OCI-LY7 (cell line): ENCODE results near the gene IL1RAPL1. TPM values are rescaled to one million over a fixed set of nuclear protein-coding genes. Genes with fewer than 3 reads are reported as not detected.

ENCODE experiments used
- BruUV-seq: library from RNA; stranded (reverse); fragments of 400-500 nt; replicated peaks from 2 replicates; lab custom pipeline; 2021; lab: Mats Ljungman, UMichigan
- CTCF ChIA-PET: fragments of 300-600 bp; sonication (Branson Sonifier 250); formaldehyde crosslinking; loops from one replicate; lab custom pipeline; 2022; ENCODE audit warnings: antibody characterized with exemption; ENCODE audit not compliant: unreplicated experiment; lab: Charles Lee
- POLR2A ChIA-PET: fragments of 300-600 bp; sonication (Branson Sonifier 250); formaldehyde crosslinking; loops from one replicate; lab custom pipeline; 2022; ENCODE audit warnings: antibody characterized with exemption; lab: Charles Lee
- DNase-seq: peaks from one replicate; pipeline ENCODE4 v3.0.0-alpha.2; 2015; ENCODE audit warnings: low spot score
- H2AFZ ChIP-seq: fragments of 200-600 bp; sonication (generic), shearing (Covaris generic); 2 replicates; pipeline ENCODE4 v1.6.1; 2014; ENCODE audit warnings: mild to moderate bottlenecking, antibody characterized with exemption, low read length, moderate library complexity
- H3K27ac ChIP-seq: fragments of 200-600 bp; sonication (generic); 2 replicates; pipeline ENCODE4 v1.5.1; 2014; ENCODE audit warnings: mixed run types, low read depth, mild to moderate bottlenecking, moderate library complexity, low read length, inconsistent platforms; ENCODE audit not compliant: poor library complexity, severe bottlenecking
- H3K36me3 ChIP-seq: fragments of 200-600 bp; sonication (generic); 2 replicates; pipeline ENCODE4 v1.6.1; 2014; ENCODE audit warnings: mild to moderate bottlenecking, antibody characterized with exemption, low read length, moderate library complexity, mixed read lengths; ENCODE audit not compliant: insufficient read depth
- H3K4me1 ChIP-seq: fragments of 200-600 bp; sonication (generic); 2 replicates; pipeline ENCODE4 v1.5.1; 2014; ENCODE audit warnings: mild to moderate bottlenecking, low read length; ENCODE audit not compliant: insufficient read depth, poor library complexity, severe bottlenecking
- H3K4me2 ChIP-seq: fragments of 200-600 bp; sonication (generic); 2 replicates; pipeline ENCODE4 v1.6.1; 2014; ENCODE audit warnings: mild to moderate bottlenecking, low read length
- H3K4me3 ChIP-seq: fragments of 200-600 bp; sonication (generic); 2 replicates; pipeline ENCODE4 v1.5.1; 2014; ENCODE audit warnings: mild to moderate bottlenecking, low read depth, low read length; ENCODE audit not compliant: poor library complexity, severe bottlenecking
- H3K79me2 ChIP-seq: fragments of 200-600 bp; sonication (generic); 2 replicates; pipeline ENCODE4 v1.6.1; 2016; ENCODE audit warnings: low read depth, mild to moderate bottlenecking, low read length, moderate library complexity, mixed read lengths; ENCODE audit not compliant: insufficient read depth
- H3K9me2 ChIP-seq: fragments of 200-600 bp; sonication (generic); 2 replicates; pipeline ENCODE4 v1.6.1; 2016; ENCODE audit warnings: mild to moderate bottlenecking, low read length, mixed read lengths; ENCODE audit not compliant: insufficient read depth
- H3K9me3 ChIP-seq: fragments of 200-600 bp; sonication (generic); 2 replicates; pipeline ENCODE4 v1.6.1; 2014; ENCODE audit warnings: mild to moderate bottlenecking, mixed run types, low read length, mixed read lengths
- H4K20me1 ChIP-seq: fragments of 200-600 bp; sonication (generic); 2 replicates; pipeline ENCODE4 v1.6.1; 2014; ENCODE audit warnings: mild to moderate bottlenecking, antibody characterized with exemption, low read length, moderate library complexity, mixed read lengths; ENCODE audit not compliant: insufficient read depth
- CTCF ChIP-seq: fragments of 200-600 bp; sonication (generic); conservative IDR thresholded peaks from 2 replicates; pipeline ENCODE4 v1.5.1; 2014; ENCODE audit warnings: mild to moderate bottlenecking, antibody characterized with exemption, low read length, moderate library complexity, mixed read lengths
- EZH2phosphoT487 ChIP-seq: fragments of 200-600 bp; sonication (generic); IDR thresholded peaks from 2 replicates; pipeline ENCODE4 v1.6.1; 2018; ENCODE audit warnings: low read depth, borderline replicate concordance, mild to moderate bottlenecking, mixed run types, antibody characterized with exemption, low read length, moderate library complexity, mixed read lengths
- intact Hi-C: fragments of 100-400 bp; cut with micrococcal nuclease; formaldehyde crosslinking; loops from one replicate; pipeline ENCODE4 v1.10.0; 2022; ENCODE audit not compliant: unreplicated experiment
- total RNA-seq, 2 experiments: library from RNA; depleted of rRNA in 1 of 2; stranded (reverse); fragments of >200 nt in 1 of 2; shearing (Covaris generic) in 1 of 2; gene quantifications; 2 replicates each; pipeline ENCODE4 v1.2.3, GENCODE V29; 2014 to 2022

Gene IL1RAPL1
- total RNA-seq, 2 experiments from 2014 or later, result not detected

GRCh38 chrX:29130905-29131304 is 543.7 kb downstream of the IL1RAPL1 start:
- Histone ChIP-seq H3K27ac (no peak overlapping the region), H3K4me2 (no peak overlapping the region), H4K20me1 (no peaks in the 10 kb centered on the region), H3K9me2 (no peaks in the 10 kb centered on the region), H3K4me1 (no peaks in the 10 kb centered on the region), H3K9me3 (no peaks in the 10 kb centered on the region), H3K79me2 (no peaks in the 10 kb centered on the region), H3K36me3 (no peaks in the 10 kb centered on the region), H3K4me3 (no peak overlapping the region), H2AFZ (no peak overlapping the region)
- intact Hi-C loops, result no loop called here
- TF ChIP-seq EZH2phosphoT487, result no peak
- TF ChIP-seq CTCF, result no peak
- ChIA-PET CTCF (no interaction called here), POLR2A (no interaction called here)
- DNase-seq, result no peak
- BruUV-seq, result no TSS peak

- TF ChIP-seq EZH2phosphoT487 (no peak), CTCF (no peak)
- Histone ChIP-seq H3K4me3 (no peak overlapping the region), H4K20me1 (no peaks in the 10 kb centered on the region), H3K9me3 (no peaks in the 10 kb centered on the region), H3K27ac (no peak overlapping the region), H3K36me3 (no peaks in the 10 kb centered on the region), H2AFZ (no peak overlapping the region), H3K4me2 (no peak overlapping the region), H3K4me1 (no peaks in the 10 kb centered on the region), H3K79me2 (no peaks in the 10 kb centered on the region), H3K9me2 (no peaks in the 10 kb centered on the region)
- no TSS peak for BruUV-seq
- CTCF ChIA-PET, result no interaction called here
- POLR2A ChIA-PET, result no interaction called here
- intact Hi-C loops, result no loop called here
- DNase-seq, result no peak
These were observed 549.7 kb downstream of the IL1RAPL1 start for GRCh38 chrX:29136904-29137303.

- CTCF ChIA-PET, result no interaction called here
- BruUV-seq, result no TSS peak
- H3K9me2 ChIP-seq, result no peaks in the 10 kb centered on the region
These were observed 550.8 kb downstream of the IL1RAPL1 start for GRCh38 chrX:29138003-29138402.

More at GRCh38 chrX:29138003-29138402, 550.8 kb downstream of the IL1RAPL1 start:
- TF ChIP-seq EZH2phosphoT487, result no peak
- TF ChIP-seq CTCF, result no peak
- no peak overlapping the region for H2AFZ ChIP-seq
- H3K4me2 ChIP-seq, result no peak overlapping the region
- intact Hi-C loops, result no loop called here
- no peaks in the 10 kb centered on the region for H3K36me3 ChIP-seq
- H3K4me3 ChIP-seq, result no peak overlapping the region
- H3K4me1 ChIP-seq, result no peaks in the 10 kb centered on the region
- DNase-seq, result no peak
- H4K20me1 ChIP-seq, result no peaks in the 10 kb centered on the region
- no peaks in the 10 kb centered on the region for H3K9me3 ChIP-seq
- no peak overlapping the region for H3K27ac ChIP-seq
- POLR2A ChIA-PET, result no interaction called here
- H3K79me2 ChIP-seq, result no peaks in the 10 kb centered on the region
